HTERT RPE-1 (cell line): ENCODE data around the gene ZCCHC7.
"Not testable (repeated sequence)": the region's sequence is repeated elsewhere in the genome, so short reads cannot be mapped to it uniquely, and the experiment has no call there.

Experiments
- in situ Hi-C: fragments of 300-500 bp; cut with MboI; formaldehyde crosslinking; loops from 4 replicates; pipeline ENCODE4 v1.14.3; 2020; ENCODE audit warnings: low sequenced_read_pairs

The ZCCHC7 gene

GRCh38 chr9:37120843-37121335, 515 bp downstream of the ZCCHC7 start:
- in situ Hi-C loops = not testable (repeated sequence)

DNA sequence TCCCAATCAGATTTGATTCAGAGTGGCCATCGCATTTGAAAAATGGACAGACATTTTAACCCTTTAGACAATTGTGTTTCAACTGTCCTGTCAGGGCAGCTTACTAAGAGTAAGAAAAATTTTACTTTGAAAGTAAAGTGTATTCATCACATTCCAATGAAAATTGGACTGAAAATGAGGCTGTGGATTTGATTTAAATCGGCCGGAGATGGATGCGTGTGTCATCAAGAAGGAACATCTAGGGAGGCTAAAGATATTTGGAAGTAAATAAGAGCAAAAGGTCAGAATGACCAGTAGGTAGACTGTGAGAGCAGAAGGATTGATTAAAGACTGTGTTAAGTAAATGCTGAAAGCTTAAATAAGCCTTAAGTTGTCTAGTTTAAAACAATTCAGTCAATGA, 1.5 kb downstream of the ZCCHC7 start:
- in situ Hi-C loops = no loop called here

DNA sequence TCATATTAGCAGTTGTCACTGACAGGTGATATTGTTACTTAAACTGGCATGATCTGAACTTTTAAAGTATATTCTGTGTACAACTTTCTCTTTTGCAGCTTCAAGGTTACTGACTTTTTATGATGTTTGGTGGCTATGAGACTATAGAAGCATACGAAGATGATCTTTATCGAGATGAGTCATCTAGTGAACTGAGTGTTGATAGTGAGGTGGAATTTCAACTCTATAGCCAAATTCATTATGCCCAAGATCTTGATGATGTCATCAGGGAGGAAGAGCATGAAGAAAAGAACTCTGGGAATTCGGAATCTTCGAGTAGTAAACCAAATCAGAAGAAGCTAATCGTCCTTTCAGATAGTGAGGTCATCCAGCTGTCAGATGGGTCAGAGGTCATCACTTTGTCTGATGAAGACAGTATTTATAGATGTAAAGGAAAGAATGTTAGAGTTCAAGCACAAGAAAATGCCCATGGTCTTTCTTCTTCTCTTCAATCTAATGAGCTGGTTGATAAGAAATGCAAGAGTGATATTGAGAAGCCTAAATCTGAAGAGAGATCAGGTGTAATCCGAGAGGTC, 5.9 kb downstream of the ZCCHC7 start:
- in situ Hi-C loops = no loop called here

DNA sequence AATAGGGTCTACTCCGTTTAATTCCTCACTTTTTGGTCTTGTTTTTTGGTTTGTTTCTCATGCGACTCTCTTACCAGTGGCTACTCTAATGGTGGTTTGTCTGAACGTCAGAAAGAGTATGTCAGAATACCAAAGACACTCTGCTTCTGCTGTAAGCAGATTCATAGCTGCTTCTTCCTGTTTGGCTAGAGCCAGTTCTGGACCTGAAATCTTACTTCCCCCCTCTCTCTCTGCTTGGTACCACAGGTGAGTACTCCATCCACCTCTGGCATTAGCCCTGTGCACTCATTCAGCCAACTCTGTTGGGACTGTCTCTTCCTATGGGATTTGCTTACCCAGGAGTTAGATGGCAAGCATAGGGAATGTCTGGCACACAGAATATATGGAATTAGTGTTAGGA, 6.6 kb downstream of the ZCCHC7 start:
- in situ Hi-C loops = no loop called here

DNA sequence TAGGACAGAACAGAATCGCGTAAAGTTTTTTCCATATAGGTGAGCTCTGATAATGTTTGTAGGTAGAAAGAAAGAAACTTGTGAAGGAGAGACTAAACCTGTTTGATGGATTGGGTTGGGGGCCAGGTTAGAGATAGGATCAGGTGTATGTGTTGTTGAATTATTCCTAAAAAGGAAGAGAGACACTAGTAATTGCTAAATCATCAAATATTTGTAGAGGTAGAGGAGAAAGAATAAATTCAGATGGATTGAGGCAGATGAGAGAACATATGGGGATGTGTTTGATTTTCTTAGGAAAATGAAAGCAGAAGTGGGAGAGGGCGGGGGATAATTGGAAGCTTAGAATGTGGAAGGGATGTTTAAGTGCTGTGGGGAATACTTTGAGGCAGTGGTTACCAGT, 7.7 kb downstream of the ZCCHC7 start:
- in situ Hi-C loops = no loop called here

DNA sequence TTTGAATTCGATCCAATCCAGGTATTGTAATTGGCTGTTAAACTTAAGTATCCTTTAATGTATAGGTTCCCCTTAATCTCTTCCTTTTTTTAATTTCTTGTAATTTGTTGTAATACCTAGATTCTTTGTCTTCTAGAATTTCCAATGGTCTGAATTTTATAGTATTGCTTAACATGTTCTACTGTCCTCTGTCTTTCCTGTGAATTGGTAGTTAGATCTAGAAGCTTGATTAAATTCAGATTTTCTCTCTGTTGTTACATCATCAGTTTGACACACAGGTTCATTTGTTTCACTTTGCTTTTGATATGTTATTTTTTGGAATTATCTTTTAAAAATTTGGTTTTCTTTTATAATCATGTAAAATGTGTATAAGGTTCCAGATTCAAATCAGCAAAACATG, 13.8 kb downstream of the ZCCHC7 start:
- in situ Hi-C loops = no loop called here

- in situ Hi-C loops = no loop called here
Observed at GRCh38 chr9:37141015-37141414, 20.6 kb downstream of the ZCCHC7 start.

DNA sequence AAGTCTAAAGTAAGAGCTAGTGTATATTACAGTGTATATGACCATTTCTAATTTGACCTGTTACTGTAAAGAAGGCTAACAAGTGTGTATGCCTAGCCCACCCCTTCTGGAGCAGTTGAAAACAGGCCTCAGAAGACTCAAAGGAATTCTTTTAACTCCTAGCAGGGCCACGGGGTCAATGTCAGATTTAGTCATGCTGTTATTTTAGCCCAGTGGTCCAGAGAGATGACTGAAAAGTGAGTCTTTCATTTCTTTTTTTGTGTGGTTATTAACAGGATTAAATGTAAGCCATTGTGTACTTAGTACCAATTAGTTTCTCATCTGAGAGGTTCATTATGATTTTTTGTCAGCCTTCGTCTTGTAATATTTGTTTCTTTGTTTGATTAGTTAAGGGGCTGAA, 24.4 kb downstream of the ZCCHC7 start:
- in situ Hi-C loops = no loop called here

DNA sequence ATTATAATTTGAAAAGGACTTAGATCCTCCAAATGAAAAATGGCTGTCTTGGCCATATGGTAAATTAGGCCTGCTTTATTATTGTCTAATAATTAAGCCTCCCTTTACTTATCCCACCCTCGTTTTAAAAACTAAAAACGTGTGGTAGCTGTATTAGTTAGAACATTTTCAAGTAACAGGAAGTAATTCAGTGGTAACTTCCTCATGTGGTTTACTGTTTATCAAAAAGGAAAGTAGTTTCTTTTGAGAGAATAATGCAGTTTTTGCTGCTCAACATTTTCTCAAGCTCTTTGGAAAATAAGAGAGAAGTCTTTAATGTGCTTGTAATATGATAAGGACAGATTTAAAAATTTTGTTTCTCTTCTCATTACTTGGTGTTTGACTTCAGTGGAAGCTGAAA, 26.0 kb downstream of the ZCCHC7 start:
- in situ Hi-C loops = no loop called here

GRCh38 chr9:37148181-37148580, 27.8 kb downstream of the ZCCHC7 start:
- in situ Hi-C loops = no loop called here

DNA sequence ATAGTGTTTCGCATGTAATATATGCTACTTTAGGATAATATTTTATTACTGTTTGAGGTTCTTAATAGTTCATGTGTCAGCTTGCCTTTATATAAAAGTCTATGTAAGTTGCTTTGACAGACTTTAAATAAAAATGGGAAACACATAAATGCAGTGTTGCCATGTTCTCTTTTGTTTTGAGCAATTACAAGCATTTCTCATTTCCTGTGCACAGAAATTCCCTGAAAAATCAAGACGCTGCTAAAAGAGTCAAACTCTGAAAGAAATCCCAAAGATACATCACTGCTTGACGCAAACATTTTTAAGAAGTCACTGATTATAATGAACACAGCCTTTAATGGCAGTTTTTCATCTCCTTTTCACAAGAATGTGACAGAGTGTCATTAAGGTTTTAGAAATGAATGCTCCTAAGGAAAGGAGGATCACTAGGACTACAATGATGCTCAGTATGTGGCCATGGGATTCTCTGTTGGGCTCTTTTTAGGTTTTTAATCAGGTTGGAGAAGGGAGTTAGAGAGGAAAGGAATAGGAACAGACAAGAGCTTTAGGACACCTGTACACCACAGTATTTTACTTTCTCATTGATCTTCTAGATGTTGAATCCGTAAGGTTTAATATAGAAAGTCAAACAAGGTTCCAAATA, 29.4 kb downstream of the ZCCHC7 start:
- in situ Hi-C loops = no loop called here

DNA sequence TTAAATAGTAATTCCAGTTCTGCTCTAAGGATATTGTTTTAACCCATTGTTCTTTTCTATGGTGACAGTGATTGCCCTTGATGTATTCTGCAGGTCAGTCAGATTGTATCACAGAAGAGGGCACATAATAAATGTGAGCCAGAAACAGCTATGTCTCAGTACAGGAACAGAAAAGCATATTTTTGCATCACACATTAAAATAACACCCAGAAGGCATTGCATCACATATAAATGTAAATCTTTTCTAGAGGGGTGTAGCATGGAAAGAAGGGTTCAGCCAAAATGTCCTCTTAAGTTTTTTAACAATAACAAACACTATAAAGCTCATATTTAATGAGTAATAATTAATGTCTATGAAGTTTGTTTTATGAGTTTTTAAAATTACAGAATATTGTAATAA, 30.0 kb downstream of the ZCCHC7 start:
- in situ Hi-C loops = no loop called here

DNA sequence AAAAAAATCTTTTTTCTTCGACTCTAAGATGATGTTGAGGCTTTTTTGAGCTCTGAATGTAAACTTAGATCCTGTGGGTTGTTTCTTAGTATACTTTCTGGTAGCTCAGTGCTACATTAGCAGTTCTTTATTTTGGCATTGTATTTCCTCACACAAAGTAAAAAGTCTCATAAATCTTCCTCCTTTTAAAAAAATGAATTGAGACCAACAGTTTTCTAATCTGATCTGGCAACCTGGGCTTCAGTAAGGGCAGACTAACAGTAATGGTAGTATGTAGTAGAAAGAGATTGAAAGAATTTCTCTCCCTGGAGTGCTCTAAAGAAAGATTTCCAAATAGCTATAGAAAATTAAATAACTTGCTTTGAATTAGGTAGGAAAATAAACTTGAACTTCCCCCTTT, 31.4 kb downstream of the ZCCHC7 start:
- in situ Hi-C loops = no loop called here

DNA sequence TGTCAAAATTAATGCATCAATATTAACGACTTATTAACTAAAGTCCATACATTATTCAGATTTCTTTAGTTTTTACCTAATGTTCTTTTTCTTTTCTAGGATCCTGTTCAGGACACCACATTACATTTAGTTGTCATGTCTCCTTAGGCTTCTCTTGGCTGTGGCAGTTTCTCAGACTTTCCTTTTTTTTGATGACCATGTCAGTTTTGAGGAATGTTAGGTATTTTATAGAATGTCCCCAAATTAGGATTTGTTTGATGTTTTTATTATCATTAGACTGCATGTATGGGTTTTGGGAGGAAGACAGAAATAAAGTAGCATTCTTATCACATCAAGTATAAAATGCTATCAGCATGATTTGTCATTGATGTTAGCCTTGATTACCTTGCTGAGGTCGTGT, 32.0 kb downstream of the ZCCHC7 start:
- in situ Hi-C loops = no loop called here

DNA sequence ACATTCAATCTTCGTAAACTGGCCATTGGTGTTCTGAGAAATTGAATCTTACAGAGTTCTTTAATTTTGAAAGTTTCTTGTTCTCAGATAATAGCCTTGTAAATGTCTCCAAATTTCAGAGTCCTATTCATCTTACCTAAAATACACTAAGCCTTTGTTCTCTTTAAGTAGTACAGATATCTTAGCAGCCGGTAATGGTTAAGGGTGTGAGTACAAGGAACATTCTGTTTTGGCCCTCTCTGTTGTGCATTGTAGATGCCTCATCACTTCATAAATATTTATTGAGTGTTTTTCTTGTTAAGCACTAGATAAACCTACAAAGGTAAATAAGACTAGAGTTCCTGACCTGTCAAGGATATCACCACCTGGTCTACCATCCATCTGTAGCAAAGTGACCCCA, 35.2 kb downstream of the ZCCHC7 start:
- in situ Hi-C loops = no loop called here

DNA sequence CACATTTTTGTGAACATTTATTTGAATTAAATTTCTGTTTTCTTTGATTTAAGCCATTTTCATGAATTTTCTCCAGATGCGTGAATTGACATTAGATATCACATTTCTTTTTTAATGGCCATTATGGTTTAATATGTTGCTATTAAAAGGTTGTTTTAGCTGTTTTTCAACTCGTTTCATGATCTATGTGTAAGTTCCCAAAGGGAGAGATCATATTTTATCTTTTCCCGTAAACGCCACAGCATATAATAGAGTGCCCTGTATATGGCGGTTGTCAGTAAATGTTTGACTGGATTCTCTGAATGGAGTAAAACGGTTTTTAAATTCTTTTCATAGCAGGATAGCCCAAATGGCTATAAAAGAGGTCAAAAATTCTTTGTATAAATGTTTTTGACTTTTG, 35.8 kb downstream of the ZCCHC7 start:
- in situ Hi-C loops = no loop called here

- in situ Hi-C loops = no loop called here
Observed at GRCh38 chr9:37156781-37157356, 36.5 kb downstream of the ZCCHC7 start.

DNA sequence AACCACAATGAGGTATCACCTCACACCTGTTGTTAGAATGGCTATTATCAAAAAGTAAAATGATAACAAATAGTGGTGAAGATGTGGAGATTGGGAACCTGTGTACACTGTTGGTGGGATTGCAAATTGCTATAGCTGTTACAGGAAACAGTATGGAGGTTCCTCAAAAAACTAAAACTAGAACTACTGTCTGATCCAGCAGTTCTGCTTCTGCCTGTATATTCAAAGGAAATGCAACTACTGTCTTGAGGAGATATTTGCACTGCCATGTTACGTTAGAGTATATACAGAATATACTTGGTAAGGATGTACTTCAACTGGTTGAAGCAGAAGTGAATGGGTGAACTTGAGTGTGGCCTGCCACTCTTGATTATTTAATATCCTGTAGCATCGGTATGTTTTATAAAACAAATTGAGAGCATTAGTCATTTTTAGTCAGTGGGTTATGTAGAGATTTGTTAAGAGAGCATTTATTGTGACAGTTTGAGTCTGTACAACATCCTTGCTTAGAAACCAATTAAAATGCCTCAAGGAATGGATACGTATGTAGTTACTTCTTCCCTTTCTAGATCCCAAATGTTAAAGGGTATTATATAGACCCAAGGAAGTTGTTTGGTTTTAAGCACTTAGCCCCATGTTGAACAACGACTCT, 37.5 kb downstream of the ZCCHC7 start:
- in situ Hi-C loops = no loop called here

GRCh38 chr9:37163299-37163698, 42.9 kb downstream of the ZCCHC7 start:
- in situ Hi-C loops = no loop called here

DNA sequence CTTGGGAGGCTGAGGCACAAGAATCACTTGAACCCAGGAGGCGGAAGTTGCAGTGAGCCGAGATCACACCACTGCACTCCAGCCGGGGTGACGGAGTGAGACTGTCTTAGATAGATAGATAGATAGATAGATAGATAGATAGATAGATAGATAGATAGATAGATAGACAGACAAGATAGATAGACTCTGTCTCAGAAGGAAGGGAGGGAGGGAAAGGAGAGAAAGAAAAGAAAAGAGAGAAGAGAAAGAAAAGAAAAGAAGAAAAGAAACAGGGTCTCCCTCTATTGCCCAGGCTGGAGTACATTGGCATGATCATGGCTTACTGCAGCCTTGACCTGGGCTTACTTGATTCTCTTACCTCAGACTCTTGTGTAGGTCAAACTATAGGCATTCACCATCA, 44.0 kb downstream of the ZCCHC7 start:
- in situ Hi-C loops = not testable (repeated sequence)

GRCh38 chr9:37165644-37166043, 45.3 kb downstream of the ZCCHC7 start:
- in situ Hi-C loops = no loop called here

DNA sequence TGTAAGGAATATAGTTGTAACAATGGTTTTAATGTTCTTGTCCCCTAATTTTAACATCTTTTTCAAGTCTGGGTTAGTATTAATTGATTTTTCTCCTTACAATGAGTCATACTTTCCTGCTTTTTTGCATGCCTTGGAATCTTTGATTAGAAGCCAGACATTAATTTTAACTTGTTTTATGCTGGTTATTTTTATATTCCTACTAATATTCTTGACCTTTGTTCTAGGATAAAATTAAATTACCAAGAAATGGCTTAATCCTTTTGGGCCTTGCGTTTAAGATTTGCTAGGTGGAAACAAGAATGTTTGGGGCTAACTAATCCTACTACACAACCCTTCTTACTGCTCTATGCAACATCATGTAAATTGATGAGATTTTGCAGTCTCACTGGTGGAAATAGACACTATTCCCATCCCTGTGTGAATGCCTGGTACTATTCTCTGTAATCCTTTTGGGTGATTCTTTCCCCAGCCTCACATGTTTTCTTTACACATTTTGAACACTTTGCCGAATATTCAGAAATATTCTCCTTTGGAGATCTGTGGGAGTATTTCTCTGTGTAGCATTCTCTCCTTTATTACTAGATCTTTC, 47.2 kb downstream of the ZCCHC7 start:
- in situ Hi-C loops = no loop called here
